RWPE1 (cell line): Measurements from ENCODE around the gene SKA1.

Source experiments
- CTCF ChIA-PET: fragments of 350-600 bp; sonication (Branson Sonifier 250); formaldehyde crosslinking; extraction: SDS; loops from one replicate; lab custom pipeline; 2021; lab: Yijun Ruan, JAX
- POLR2A ChIA-PET: fragments of 400-600 bp; formaldehyde crosslinking; extraction: SDS; loops from one replicate; lab custom pipeline; 2020; ENCODE audit warnings: antibody characterized with exemption; ENCODE audit not compliant: low non-redundant PET; lab: Yijun Ruan, JAX
- DNase-seq: peaks from one replicate; pipeline ENCODE4 v3.0.0; 2012; ENCODE audit warnings: low spot score
- H3K27ac ChIP-seq: fragments of 450-650 bp; 2 replicates; pipeline ENCODE4 v1.5.1; 2017
- TF ChIP-seq, protein P1 (sequence below): fragments of 450-650 bp; conservative IDR thresholded peaks from 2 replicates; pipeline ENCODE4 v1.5.1; 2017; ENCODE audit warnings: low read depth, mild to moderate bottlenecking

The SKA1 gene, protein sequence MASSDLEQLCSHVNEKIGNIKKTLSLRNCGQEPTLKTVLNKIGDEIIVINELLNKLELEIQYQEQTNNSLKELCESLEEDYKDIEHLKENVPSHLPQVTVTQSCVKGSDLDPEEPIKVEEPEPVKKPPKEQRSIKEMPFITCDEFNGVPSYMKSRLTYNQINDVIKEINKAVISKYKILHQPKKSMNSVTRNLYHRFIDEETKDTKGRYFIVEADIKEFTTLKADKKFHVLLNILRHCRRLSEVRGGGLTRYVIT

DNA sequence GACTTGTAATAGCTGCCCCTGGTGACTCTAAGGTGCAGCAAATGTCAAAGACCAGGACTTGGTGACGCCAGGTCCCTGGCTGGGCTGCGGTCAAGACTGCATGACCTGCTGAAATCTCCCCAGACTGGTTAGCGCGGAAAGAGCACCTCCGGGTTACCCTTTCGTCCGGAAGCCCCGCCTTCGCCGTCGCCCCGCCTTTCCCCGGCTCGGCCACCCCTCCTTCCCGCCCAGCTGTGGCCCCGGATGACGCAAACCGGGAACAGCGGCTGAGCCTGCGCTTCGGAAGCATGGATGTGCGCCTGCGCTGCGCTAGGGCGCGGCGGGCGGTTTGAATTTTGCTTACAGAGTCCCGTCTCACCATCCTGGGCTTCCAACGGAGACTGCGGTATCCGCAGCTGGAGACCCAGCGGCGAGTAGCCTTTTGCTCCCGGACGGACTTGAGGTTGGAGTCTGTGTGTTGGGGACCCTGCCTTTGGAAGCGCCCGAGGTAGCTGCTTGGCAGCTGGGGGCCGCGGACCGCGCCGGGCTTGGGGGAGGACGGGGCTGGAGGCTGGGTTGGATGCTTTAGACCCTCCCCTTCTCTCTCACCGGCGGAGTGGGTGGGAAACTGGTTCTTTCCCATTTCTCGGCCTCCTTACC is at the start of gene SKA1:
Gene SKA1 (plus strand): TSS at position 294 of the 639 bp plus-strand sequence. CDS start 785 bp downstream, outside the sequence.
- POLR2A ChIA-PET, result no interaction called here
- CTCF ChIA-PET, result interaction anchor here (0.7 kb wide), 1 partner anchor 546 kb away, joined by 3 read pairs; no protein-coding TSS in a partner anchor
- TF ChIP-seq, protein P1, sequence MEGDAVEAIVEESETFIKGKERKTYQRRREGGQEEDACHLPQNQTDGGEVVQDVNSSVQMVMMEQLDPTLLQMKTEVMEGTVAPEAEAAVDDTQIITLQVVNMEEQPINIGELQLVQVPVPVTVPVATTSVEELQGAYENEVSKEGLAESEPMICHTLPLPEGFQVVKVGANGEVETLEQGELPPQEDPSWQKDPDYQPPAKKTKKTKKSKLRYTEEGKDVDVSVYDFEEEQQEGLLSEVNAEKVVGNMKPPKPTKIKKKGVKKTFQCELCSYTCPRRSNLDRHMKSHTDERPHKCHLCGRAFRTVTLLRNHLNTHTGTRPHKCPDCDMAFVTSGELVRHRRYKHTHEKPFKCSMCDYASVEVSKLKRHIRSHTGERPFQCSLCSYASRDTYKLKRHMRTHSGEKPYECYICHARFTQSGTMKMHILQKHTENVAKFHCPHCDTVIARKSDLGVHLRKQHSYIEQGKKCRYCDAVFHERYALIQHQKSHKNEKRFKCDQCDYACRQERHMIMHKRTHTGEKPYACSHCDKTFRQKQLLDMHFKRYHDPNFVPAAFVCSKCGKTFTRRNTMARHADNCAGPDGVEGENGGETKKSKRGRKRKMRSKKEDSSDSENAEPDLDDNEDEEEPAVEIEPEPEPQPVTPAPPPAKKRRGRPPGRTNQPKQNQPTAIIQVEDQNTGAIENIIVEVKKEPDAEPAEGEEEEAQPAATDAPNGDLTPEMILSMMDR, result no peak
- peak within 1 kb of the TSS; percentile 78 for H3K27ac ChIP-seq
- peak; percentile 94 for DNase-seq

- TF ChIP-seq, protein P1, result no peak
Measured at GRCh38 chr18:50327983-50328382, 46.9 kb upstream of the SKA1 start.

GRCh38 chr18:50330176-50330575 is 44.7 kb upstream of the SKA1 start:
- TF ChIP-seq, protein P1, result no peak
- no peak overlapping the region for H3K27ac ChIP-seq
- ChIA-PET CTCF (no interaction called here), POLR2A (no interaction called here)
- no peak for DNase-seq

More at GRCh38 chr18:50327983-50328382, 46.9 kb upstream of the SKA1 start:
- CTCF ChIA-PET, result no interaction called here
- POLR2A ChIA-PET, result no interaction called here
- no peak overlapping the region for H3K27ac ChIP-seq
- DNase-seq, result no peak

DNA sequence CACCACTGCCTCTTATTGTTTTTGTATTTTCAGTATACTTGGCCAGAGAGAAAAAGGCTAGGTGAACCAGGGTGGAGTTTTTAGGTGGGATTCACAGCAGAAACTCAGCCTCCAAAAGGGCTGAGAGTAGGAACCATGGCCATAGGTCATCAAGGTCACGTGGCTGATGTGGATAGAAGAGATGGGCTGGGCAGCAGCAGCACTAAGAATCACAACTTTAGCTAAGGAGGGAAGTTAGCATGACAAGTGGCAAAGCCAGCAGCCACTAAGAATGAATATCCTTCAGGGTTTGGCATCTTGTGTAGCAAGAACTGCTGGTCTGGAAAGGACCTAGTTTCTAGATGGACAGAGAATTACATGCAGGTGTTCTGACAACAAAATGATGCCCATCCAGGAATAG is 43.2 kb upstream of the SKA1 start:
- DNase-seq, result no peak
- TF ChIP-seq, protein P1, result no peak
- POLR2A ChIA-PET, result no interaction called here
- CTCF ChIA-PET, result no interaction called here
- H3K27ac ChIP-seq, result no peak overlapping the region

GRCh38 chr18:50334546-50335152 is 40.2 kb upstream of the SKA1 start:
- POLR2A ChIA-PET, result no interaction called here
- no peak for DNase-seq
- CTCF ChIA-PET, result interaction anchor here (0.6 kb wide), 1 partner anchor 21 kb away, joined by 3 read pairs; no protein-coding TSS in a partner anchor

GRCh38 chr18:50338122-50338521 is 36.7 kb upstream of the SKA1 start:
- no peak overlapping the region for H3K27ac ChIP-seq
- TF ChIP-seq, protein P1, result no peak
- no peak for DNase-seq
- ChIA-PET POLR2A (no interaction called here), CTCF (no interaction called here)

More at GRCh38 chr18:50334546-50335152, 40.2 kb upstream of the SKA1 start:
- no peak overlapping the region for H3K27ac ChIP-seq
- TF ChIP-seq, protein P1, result no peak
